Transverse colon (tissue), 4 donors: ENCODE measurements around the gene SLC25A19. TPM values are rescaled to one million over a fixed set of nuclear protein-coding genes. Genes with fewer than 3 reads are reported as not detected.
A peak's percentile ranks its signal among the peaks of the same experiment; 100 is the strongest.

Experiments
- DNase-seq: peaks from one replicate; pipeline ENCODE4 v3.0.0-alpha.2; 2019
- H3K27ac ChIP-seq, 4 donors: fragments of 200-600 bp; sonication (generic); 2 replicates each; pipeline ENCODE4 v1.5.1; 2016 to 2018; ENCODE audit warnings: inconsistent platforms in 4 of 4
- H3K27me3 ChIP-seq: fragments of 200-600 bp; sonication (generic); 2 replicates; pipeline ENCODE4 v1.5.1; 2017; ENCODE audit warnings: inconsistent platforms
- H3K36me3 ChIP-seq, 4 donors: fragments of 200-600 bp; sonication (generic); 2 replicates each; pipeline ENCODE4 v1.5.1; 2017 to 2019; ENCODE audit warnings: inconsistent platforms in 4 of 4
- H3K4me1 ChIP-seq, 4 donors: fragments of 200-600 bp; sonication (generic); 2 replicates each; pipeline ENCODE4 v1.5.1; 2017 to 2020; ENCODE audit warnings: inconsistent platforms in 4 of 4
- H3K4me3 ChIP-seq, 4 donors: fragments of 200-600 bp; sonication (generic); 1 replicate in 1 of 4; 2 replicates in 3 of 4; pipeline versions ENCODE4 v1.5.1 to v1.6.1; 2017 to 2019; ENCODE audit warnings: inconsistent platforms in 4 of 4
- H3K9me3 ChIP-seq, 2 donors: fragments of 200-600 bp; sonication (generic); 2 replicates each; pipeline ENCODE4 v1.5.1; 2017 to 2019; ENCODE audit warnings: inconsistent platforms in 2 of 2
- EP300 ChIP-seq: sonication (generic); formaldehyde crosslinking; IDR thresholded peaks from one replicate; pipeline ENCODE4 v1.6.1; 2017; ENCODE audit warnings: antibody characterized with exemption, low read depth
- POLR2A ChIP-seq: fragments of 450-650 bp; IDR thresholded peaks from one replicate; pipeline ENCODE4 v1.6.1; 2016; ENCODE audit warnings: antibody characterized with exemption, mild to moderate bottlenecking, moderate library complexity
- POLR2AphosphoS5 ChIP-seq, 3 donors: sonication (generic); formaldehyde crosslinking; IDR thresholded peaks; one replicate each; pipeline ENCODE4 v1.6.1; 2016; ENCODE audit warnings: antibody characterized with exemption in 3 of 3
- WGBS, 2 donors: methylation state at CpG; one replicate each; pipeline ENCODE4 v1.1.5; 2018; ENCODE audit warnings: low coverage in 1 of 2; 5-methylcytosine and 5-hydroxymethylcytosine counted together
- in situ Hi-C, 4 donors: fragments of 200-750 bp; cut with MboI; loops; one replicate each; pipeline versions ENCODE4 v1.15.0 to v1.15.1; 2017; ENCODE audit warnings: low sequenced_read_pairs in 3 of 4, low pct_ligation_motif_present in 1 of 4, low pct_unique_long_range_greater_than_20kb in 1 of 4
- intact Hi-C: fragments of 100-400 bp; cut with DNase I; formaldehyde crosslinking; loops from one replicate; pipeline ENCODE4 v1.15.1; 2023; ENCODE audit warnings: low total_unique reads
- total RNA-seq, 4 donors: library from RNA; depleted of rRNA; stranded (reverse); fragments of >200 nt; gene quantifications; one replicate each; pipeline ENCODE4 v1.1.0, GENCODE V29; 2016
- TF ChIP-seq, protein P1 (sequence below), 5 experiments: fragments of 200-600 bp in 3 of 5; fragments of 450-650 bp in 2 of 5; sonication (generic) in 3 of 5; IDR thresholded peaks; 1 replicate in 2 of 5; 2 replicates in 3 of 5; pipeline ENCODE4 v1.5.1; 2016 to 2017; ENCODE audit warnings: antibody characterized with exemption in 5 of 5, inconsistent platforms in 3 of 5, mild to moderate bottlenecking in 2 of 5, moderate library complexity in 1 of 5

Gene SLC25A19
- total RNA-seq, result 10 to 100 TPM; 12.6 to 49.6 (median 20.7) TPM

DNA sequence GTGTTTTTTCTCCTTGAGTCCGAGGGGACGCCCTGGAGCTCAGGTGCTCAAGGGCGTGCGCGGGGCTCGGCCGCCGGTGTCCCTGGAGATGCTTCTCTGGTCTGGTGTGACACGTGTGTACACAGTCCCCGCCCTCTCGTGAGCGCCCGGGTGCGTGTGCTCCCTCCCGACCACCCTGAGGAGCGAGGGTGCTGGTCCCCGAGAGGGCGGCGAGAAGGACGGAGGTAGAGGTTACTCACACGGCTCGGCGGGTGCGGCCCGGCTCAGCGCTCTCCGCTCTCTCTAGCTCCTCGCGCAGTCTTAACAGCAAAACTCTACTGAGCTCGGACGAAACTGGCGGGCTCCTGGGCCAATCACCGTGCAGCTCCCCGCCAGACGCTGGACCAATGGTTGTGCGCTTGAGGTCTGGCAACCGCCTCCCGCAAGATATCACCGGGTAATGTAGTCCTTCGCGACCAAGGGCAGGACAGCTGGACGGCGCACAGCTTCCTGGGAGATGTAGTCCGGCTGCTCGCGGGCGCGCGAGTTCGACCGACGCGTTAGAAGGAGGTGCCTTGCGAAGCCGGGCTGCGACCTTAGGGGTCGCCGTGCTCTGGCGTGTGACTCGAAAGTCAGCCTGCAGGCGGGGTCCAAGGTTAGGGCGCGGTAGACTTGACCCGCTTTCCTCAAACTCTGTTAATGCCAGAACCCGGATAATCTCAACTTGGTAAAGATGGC is at the start of gene SLC25A19:
SLC25A19 (minus strand) TSS at position 319 of the 717 bp plus-strand sequence. CDS start 2,669 bp downstream, outside the sequence.
- peak within 1 kb of the TSS; percentile 56 to 74 (median 58) for H3K4me3 ChIP-seq
- WGBS, 2 donors, result 0% methylated on average over 1 to 65 of the region's 65 CpGs
- no peaks in the 10 kb centered on the region for H3K36me3 ChIP-seq
- H3K27me3 ChIP-seq, result no peaks in the 10 kb centered on the region
- TF ChIP-seq POLR2AphosphoS5 (IDR thresholded peaks at IDR 0.05), result peak; percentile 86 to 97 (median 97)
- TF ChIP-seq, protein P1, sequence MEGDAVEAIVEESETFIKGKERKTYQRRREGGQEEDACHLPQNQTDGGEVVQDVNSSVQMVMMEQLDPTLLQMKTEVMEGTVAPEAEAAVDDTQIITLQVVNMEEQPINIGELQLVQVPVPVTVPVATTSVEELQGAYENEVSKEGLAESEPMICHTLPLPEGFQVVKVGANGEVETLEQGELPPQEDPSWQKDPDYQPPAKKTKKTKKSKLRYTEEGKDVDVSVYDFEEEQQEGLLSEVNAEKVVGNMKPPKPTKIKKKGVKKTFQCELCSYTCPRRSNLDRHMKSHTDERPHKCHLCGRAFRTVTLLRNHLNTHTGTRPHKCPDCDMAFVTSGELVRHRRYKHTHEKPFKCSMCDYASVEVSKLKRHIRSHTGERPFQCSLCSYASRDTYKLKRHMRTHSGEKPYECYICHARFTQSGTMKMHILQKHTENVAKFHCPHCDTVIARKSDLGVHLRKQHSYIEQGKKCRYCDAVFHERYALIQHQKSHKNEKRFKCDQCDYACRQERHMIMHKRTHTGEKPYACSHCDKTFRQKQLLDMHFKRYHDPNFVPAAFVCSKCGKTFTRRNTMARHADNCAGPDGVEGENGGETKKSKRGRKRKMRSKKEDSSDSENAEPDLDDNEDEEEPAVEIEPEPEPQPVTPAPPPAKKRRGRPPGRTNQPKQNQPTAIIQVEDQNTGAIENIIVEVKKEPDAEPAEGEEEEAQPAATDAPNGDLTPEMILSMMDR (IDR thresholded peaks at IDR 0.05), result no peak
- TF ChIP-seq POLR2A, result peak; percentile 94
- no peak for TF ChIP-seq EP300
- H3K4me1 ChIP-seq, result peaks cover 4 to 15% (median 9%) of the 10 kb centered on the region in 4 donors
- intact Hi-C loops, result no loop called here
- H3K9me3 ChIP-seq, result no peaks in the 10 kb centered on the region
- in situ Hi-C loops, result no loop called here
- DNase-seq, result peak; percentile 98
- H3K27ac ChIP-seq, result peak within 1 kb of the TSS; percentile 94 to 98 (median 96)

DNA sequence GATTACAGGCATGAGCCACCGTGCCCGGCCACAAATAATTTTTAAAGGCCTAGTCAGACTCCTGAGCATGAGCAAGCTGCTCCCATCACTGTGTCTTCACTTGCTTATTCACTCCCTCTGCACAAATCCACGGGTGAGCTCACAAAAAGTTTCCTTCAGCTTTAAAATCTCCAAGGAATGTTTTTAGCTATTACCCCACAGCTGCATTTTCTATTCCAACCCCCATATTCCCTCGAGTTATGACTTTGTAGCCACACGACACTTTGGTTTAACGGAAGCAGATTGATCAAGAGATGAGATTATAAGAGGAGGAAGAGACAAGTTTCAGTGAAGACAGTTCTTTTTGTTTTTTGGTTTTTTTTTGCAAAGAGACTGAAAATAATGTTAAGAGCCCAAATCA is 49.1 kb upstream of the SLC25A19 start:
- H3K4me1 ChIP-seq, result peaks cover 0 to 39% (median 2%) of the 10 kb centered on the region in 4 donors
- 52 to 53% methylated on average over 6 of the region's 6 CpGs for WGBS, 2 donors

DNA sequence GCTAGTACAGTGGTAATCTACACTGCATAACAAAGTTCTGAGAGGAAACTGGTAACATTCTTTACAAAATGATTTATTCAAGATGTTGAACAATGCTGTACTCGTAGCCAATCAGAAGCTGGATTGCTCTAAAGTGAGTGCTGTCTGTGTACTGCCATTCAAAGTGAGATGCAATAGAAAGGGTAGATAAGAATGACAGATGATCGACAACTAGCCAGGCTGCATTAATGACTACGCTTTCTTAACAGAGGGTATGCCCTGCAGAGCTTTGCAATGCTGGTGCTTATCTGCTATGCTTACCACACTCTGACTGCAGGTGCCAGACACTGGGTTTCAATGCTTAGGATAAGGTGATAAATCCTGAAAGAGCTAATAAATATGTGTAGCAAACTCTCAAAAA is 46.1 kb upstream of the SLC25A19 start:
- Histone ChIP-seq H3K27ac (no peak overlapping the region), H3K4me3 (no peak overlapping the region), H3K36me3 (no peaks in the 10 kb centered on the region), H3K4me1 (peaks cover 0 to 26% (median 2%) of the 10 kb centered on the region in 4 donors), H3K9me3 (no peaks in the 10 kb centered on the region), H3K27me3 (no peaks in the 10 kb centered on the region)
- 92% methylated on average over 3 of the region's 3 CpGs; no CpG with 5 or more reads in 1 of the 2 donors for WGBS, 2 donors
- in situ Hi-C loops (no loop called here), intact Hi-C loops (no loop called here)
- TF ChIP-seq POLR2A, result no peak
- TF ChIP-seq, protein P1 (IDR thresholded peaks at IDR 0.05), result no peak
- no peak for TF ChIP-seq POLR2AphosphoS5 (IDR thresholded peaks at IDR 0.05)
- TF ChIP-seq EP300, result no peak
- DNase-seq, result no peak

More for the DNA sequence above, 49.1 kb upstream of the SLC25A19 start:
- Histone ChIP-seq H3K27me3 (no peaks in the 10 kb centered on the region), H3K27ac (peak overlapping the region; percentile 7 to 48 (median 26)), H3K36me3 (no peaks in the 10 kb centered on the region), H3K4me3 (no peak overlapping the region), H3K9me3 (no peaks in the 10 kb centered on the region)
- in situ Hi-C loops (no loop called here), intact Hi-C loops (no loop called here)
- DNase-seq, result no peak
- TF ChIP-seq, protein P1 (IDR thresholded peaks at IDR 0.05), result no peak
- TF ChIP-seq EP300 (no peak), POLR2A (no peak), POLR2AphosphoS5 (IDR thresholded peaks at IDR 0.05) (no peak)

DNA sequence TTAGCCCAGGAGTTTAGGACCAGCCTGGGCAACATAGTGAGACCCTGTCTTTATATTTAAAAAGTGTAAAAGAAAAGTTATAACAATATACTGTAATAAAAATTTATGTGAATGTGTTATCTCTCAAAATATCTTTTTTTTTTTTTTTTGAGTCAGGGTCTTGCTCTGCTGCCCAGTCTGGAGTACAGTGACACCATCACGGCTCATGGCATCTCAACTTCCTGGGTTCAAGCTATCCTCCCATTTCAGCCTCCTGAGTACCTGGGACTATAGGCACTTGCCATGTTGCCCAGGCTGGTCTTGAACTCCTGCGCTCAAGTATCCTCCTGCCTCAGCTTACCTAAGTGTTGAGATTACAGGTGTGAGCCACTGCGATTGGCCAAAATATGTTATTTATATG is 45.5 kb upstream of the SLC25A19 start:
- intact Hi-C loops (no loop called here), in situ Hi-C loops (no loop called here)
- Histone ChIP-seq H3K36me3 (no peaks in the 10 kb centered on the region), H3K4me3 (no peak overlapping the region), H3K9me3 (no peaks in the 10 kb centered on the region), H3K27ac (no peak overlapping the region), H3K27me3 (no peaks in the 10 kb centered on the region), H3K4me1 (peaks cover 0 to 20% (median 2%) of the 10 kb centered on the region in 4 donors)
- TF ChIP-seq POLR2AphosphoS5 (IDR thresholded peaks at IDR 0.05), result no peak
- no peak for TF ChIP-seq EP300
- TF ChIP-seq, protein P1 (IDR thresholded peaks at IDR 0.05), result no peak
- no peak for TF ChIP-seq POLR2A
- WGBS, 2 donors, result 97 to 100% methylated on average over 3 of the region's 3 CpGs
- DNase-seq, result no peak
